ENCODE data around the gene CIT. TPM values are rescaled to one million over a fixed set of nuclear protein-coding genes. Genes with fewer than 3 reads are reported as not detected.

The CIT gene
- total and polyA plus RNA-seq, 12 donors: 4.3 to 65.9 (median 18.9) TPM

DNA sequence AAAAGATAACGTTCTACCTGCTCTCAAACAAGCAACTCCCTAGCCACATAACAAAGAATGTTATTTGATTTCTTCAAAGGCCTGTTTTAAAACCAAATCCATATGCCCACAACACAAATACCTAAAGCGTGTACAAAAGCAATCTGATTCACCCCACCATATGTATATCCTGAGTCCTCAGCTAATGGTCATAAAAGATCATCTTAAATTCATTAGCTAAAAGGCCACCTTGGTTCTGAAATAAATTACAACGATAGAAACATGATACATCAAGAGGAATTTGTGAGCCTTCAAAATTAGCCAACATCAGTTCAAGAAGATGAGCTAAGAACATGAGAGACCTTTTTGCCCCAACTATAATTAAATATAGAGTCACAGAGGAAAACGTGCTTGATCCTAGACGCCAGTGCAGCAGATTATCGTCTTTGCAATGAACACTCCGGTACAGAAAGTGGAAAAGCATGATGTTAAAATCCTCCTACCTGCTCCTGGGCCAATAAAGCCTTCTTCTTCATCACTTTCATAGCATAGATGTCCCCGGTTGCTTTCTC, 20.0 kb downstream of the CIT start:
- Histone ChIP-seq H3K27ac (no peak overlapping the region), H3K27me3 (no peaks in the 10 kb centered on the region), H3K9me3 (replicated peaks in 1 of 3) (no peaks in the 10 kb centered on the region), H3K36me3 (replicated peaks in 1 of 2) (no peaks in the 10 kb centered on the region), H3K4me1 (replicated peaks in 1 of 2) (no peaks in the 10 kb centered on the region), H3K4me3 (no peak overlapping the region)
- WGBS, 4 donors: 78 to 89% (median 83%) methylated on average over 8 of the region's 8 CpGs
- TF ChIP-seq, protein P1, sequence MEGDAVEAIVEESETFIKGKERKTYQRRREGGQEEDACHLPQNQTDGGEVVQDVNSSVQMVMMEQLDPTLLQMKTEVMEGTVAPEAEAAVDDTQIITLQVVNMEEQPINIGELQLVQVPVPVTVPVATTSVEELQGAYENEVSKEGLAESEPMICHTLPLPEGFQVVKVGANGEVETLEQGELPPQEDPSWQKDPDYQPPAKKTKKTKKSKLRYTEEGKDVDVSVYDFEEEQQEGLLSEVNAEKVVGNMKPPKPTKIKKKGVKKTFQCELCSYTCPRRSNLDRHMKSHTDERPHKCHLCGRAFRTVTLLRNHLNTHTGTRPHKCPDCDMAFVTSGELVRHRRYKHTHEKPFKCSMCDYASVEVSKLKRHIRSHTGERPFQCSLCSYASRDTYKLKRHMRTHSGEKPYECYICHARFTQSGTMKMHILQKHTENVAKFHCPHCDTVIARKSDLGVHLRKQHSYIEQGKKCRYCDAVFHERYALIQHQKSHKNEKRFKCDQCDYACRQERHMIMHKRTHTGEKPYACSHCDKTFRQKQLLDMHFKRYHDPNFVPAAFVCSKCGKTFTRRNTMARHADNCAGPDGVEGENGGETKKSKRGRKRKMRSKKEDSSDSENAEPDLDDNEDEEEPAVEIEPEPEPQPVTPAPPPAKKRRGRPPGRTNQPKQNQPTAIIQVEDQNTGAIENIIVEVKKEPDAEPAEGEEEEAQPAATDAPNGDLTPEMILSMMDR (IDR thresholded peaks at IDR 0.05): no peak
- no peak for TF ChIP-seq POLR2A (IDR thresholded peaks at IDR 0.05)
- intact Hi-C loops (cut with DNase I): no loop called here
- DNase-seq: no peak

DNA sequence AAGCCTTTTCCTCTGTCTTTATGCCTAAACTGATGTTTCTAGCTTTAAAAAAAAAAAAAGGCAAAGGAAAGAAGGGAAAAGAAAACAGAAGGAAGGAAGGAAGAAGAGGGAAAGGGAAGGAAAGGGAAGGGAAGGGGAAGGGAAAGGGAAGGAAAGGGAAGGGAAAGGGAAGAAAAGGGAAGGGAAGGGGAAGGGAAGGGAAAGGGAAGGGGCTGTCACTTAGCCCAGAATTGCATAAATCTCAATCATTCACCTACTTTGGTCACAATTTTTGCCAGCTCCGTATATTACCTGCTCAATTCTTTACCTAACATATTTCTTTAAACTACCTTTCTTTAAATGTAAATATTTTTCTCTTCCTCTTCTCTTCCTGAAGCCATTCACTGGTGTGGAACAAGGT, 26.8 kb downstream of the CIT start:
- intact Hi-C loops (cut with DNase I): no loop called here
- no peaks in the 10 kb centered on the region for H3K36me3 ChIP-seq (replicated peaks in 1 of 2)
- TF ChIP-seq POLR2A (IDR thresholded peaks at IDR 0.05): no peak
- TF ChIP-seq, protein P1 (IDR thresholded peaks at IDR 0.05): no peak
- DNase-seq: no peak
- no peak overlapping the region for H3K27ac ChIP-seq
- no peak overlapping the region for H3K4me3 ChIP-seq
- no peaks in the 10 kb centered on the region for H3K9me3 ChIP-seq (replicated peaks in 1 of 3)
- H3K4me1 ChIP-seq (replicated peaks in 1 of 2): no peaks in the 10 kb centered on the region
- no peaks in the 10 kb centered on the region for H3K27me3 ChIP-seq
- 88 to 100% (median 97%) methylated on average over 1 of the region's 1 CpG for WGBS, 4 donors

DNA sequence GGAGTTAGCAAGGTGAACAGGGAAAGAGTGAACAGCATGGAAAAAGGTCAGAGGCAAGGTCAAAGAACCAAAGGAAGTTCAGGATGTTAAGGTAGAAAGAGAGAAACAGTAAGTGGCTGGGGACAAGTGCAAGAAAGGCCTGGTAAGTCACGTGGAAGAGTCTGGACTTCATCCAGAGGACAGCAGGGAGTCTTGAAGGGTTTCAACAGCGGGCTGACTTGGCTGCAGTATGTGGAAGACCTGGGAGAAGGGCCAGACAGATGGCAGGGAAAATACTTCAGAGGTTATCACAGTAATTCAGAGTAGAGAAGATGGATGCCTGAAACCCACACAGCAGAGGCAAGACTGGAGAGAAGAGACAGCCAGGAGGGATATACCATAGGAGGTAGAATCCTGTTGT, 34.0 kb downstream of the CIT start:
- WGBS, 4 donors: 65 to 80% (median 72%) methylated on average over 2 of the region's 2 CpGs
- intact Hi-C loops (cut with DNase I): no loop called here
- Histone ChIP-seq H3K27ac (no peak overlapping the region), H3K4me3 (no peak overlapping the region), H3K9me3 (replicated peaks in 1 of 3) (no peaks in the 10 kb centered on the region), H3K4me1 (replicated peaks in 1 of 2) (no peaks in the 10 kb centered on the region), H3K27me3 (no peaks in the 10 kb centered on the region), H3K36me3 (replicated peaks in 1 of 2) (no peaks in the 10 kb centered on the region)
- no peak for TF ChIP-seq POLR2A (IDR thresholded peaks at IDR 0.05)
- TF ChIP-seq, protein P1 (IDR thresholded peaks at IDR 0.05): no peak
- no peak for DNase-seq

DNA sequence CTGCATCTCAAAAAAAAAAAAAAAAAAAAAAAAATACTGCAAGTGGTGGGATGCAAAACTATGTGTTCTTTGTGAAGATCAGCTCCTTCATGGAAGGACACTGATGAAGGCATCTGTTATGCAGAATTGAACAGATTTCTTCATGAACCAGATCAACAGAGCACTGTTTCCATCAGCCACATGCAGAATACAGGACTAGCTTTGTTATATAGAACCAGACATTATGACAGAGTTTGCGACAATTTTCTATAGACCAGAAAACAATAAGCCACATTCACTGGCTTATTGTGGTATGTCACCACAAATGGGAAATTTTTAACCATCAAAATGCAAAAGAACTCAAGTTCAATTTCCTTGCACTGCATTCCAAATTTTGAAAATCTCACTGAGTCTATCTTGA, 34.7 kb downstream of the CIT start:
- H3K36me3 ChIP-seq (replicated peaks in 1 of 2): no peaks in the 10 kb centered on the region
- no peaks in the 10 kb centered on the region for H3K27me3 ChIP-seq
- 93 to 100% (median 97%) methylated on average over 1 of the region's 1 CpG for WGBS, 4 donors
- H3K27ac ChIP-seq: no peak overlapping the region
- intact Hi-C loops (cut with DNase I): no loop called here
- TF ChIP-seq, protein P1 (IDR thresholded peaks at IDR 0.05): no peak
- TF ChIP-seq POLR2A (IDR thresholded peaks at IDR 0.05): no peak
- DNase-seq: no peak
- H3K4me3 ChIP-seq: no peak overlapping the region
- no peaks in the 10 kb centered on the region for H3K4me1 ChIP-seq (replicated peaks in 1 of 2)
- H3K9me3 ChIP-seq (replicated peaks in 1 of 3): no peaks in the 10 kb centered on the region

Measured in adrenal gland (tissue), 12 donors.